Measurements from ENCODE around the gene TAF8.

TAF8 gene

GRCh38 chr6:42059743-42060142 is 9.4 kb downstream of the TAF8 start:
- no peak for DNase-seq (ENCODE audit: low spot score)

- DNase-seq (ENCODE audit: low spot score), result no peak
These were observed 15.9 kb downstream of the TAF8 start for GRCh38 chr6:42066156-42066675.

- DNase-seq (ENCODE audit: low spot score), result no peak
These were observed 17.8 kb downstream of the TAF8 start for GRCh38 chr6:42068173-42068572.

- no peak for DNase-seq (ENCODE audit: low spot score)
These were observed 18.7 kb downstream of the TAF8 start for GRCh38 chr6:42068872-42069522.

GRCh38 chr6:42071881-42072583 is 21.7 kb downstream of the TAF8 start:
- DNase-seq (ENCODE audit: low spot score), result no peak

GRCh38 chr6:42073287-42073686 is 23.0 kb downstream of the TAF8 start:
- DNase-seq (ENCODE audit: low spot score), result no peak

GRCh38 chr6:42075159-42075838 is 25.0 kb downstream of the TAF8 start:
- peak; percentile 54 for DNase-seq (ENCODE audit: low spot score)

- DNase-seq (ENCODE audit: low spot score), result no peak
These were observed 28.1 kb downstream of the TAF8 start for GRCh38 chr6:42078386-42078785.

- DNase-seq (ENCODE audit: low spot score), result no peak
These were observed 29.7 kb downstream of the TAF8 start for GRCh38 chr6:42079941-42080464.

- DNase-seq (ENCODE audit: low spot score), result no peak
These were observed 33.2 kb downstream of the TAF8 start for GRCh38 chr6:42083530-42083929.

GRCh38 chr6:42084889-42085288 is 34.6 kb downstream of the TAF8 start:
- DNase-seq (ENCODE audit: low spot score), result no peak

- DNase-seq (ENCODE audit: low spot score), result no peak
These were observed 36.0 kb downstream of the TAF8 start for GRCh38 chr6:42086046-42087035.

GRCh38 chr6:42088101-42088591 is 37.8 kb downstream of the TAF8 start:
- DNase-seq (ENCODE audit: low spot score), result no peak

- no peak for DNase-seq (ENCODE audit: low spot score)
These were observed 40.7 kb downstream of the TAF8 start for GRCh38 chr6:42090819-42091717.

- DNase-seq (ENCODE audit: low spot score), result no peak
These were observed 41.3 kb downstream of the TAF8 start for GRCh38 chr6:42091718-42092023.

- DNase-seq (ENCODE audit: low spot score), result no peak
These were observed 43.4 kb downstream of the TAF8 start for GRCh38 chr6:42093582-42094329.

GRCh38 chr6:42095094-42095493 is 44.8 kb downstream of the TAF8 start:
- no peak for DNase-seq (ENCODE audit: low spot score)

GRCh38 chr6:42095776-42096541 is 45.6 kb downstream of the TAF8 start:
- no peak for DNase-seq (ENCODE audit: low spot score)

Measured in germinal center (tissue), 1 donor.